ENCODE results near the gene UTP15.

DNA sequence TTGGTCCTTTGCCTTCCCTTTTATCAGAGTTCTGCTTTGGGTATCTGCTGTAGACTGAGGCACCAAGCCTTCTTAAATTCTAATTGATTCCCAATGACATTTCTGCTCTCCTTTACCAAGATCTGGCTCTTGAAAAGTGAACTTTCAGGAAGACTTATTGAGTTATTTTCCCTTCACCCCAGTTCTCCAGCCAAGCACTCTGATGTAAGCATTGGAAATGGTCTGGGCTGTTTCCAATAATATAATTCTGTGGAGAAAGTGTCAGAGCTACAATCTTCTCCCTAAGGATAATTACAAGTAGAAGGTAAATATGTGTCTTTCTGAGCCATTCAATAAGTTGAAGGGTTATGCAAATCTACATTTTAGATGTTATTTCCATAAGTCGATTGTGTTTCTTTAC, 36.5 kb upstream of the UTP15 start:
- TF ChIP-seq POLR2A (IDR thresholded peaks at IDR 0.05; ENCODE audit: low read length), result no peak
- no peak for TF ChIP-seq GATA1 (IDR thresholded peaks at IDR 0.05; ENCODE audit: low read depth, low read length)
